ENCODE measurements around the gene DCHS1. TPM values are rescaled to one million over a fixed set of nuclear protein-coding genes. Genes with fewer than 3 reads are reported as not detected.
"Not testable (repeated sequence)": the region's sequence is repeated elsewhere in the genome, so short reads cannot be mapped to it uniquely, and the experiment has no call there.

DCHS1 gene, protein sequence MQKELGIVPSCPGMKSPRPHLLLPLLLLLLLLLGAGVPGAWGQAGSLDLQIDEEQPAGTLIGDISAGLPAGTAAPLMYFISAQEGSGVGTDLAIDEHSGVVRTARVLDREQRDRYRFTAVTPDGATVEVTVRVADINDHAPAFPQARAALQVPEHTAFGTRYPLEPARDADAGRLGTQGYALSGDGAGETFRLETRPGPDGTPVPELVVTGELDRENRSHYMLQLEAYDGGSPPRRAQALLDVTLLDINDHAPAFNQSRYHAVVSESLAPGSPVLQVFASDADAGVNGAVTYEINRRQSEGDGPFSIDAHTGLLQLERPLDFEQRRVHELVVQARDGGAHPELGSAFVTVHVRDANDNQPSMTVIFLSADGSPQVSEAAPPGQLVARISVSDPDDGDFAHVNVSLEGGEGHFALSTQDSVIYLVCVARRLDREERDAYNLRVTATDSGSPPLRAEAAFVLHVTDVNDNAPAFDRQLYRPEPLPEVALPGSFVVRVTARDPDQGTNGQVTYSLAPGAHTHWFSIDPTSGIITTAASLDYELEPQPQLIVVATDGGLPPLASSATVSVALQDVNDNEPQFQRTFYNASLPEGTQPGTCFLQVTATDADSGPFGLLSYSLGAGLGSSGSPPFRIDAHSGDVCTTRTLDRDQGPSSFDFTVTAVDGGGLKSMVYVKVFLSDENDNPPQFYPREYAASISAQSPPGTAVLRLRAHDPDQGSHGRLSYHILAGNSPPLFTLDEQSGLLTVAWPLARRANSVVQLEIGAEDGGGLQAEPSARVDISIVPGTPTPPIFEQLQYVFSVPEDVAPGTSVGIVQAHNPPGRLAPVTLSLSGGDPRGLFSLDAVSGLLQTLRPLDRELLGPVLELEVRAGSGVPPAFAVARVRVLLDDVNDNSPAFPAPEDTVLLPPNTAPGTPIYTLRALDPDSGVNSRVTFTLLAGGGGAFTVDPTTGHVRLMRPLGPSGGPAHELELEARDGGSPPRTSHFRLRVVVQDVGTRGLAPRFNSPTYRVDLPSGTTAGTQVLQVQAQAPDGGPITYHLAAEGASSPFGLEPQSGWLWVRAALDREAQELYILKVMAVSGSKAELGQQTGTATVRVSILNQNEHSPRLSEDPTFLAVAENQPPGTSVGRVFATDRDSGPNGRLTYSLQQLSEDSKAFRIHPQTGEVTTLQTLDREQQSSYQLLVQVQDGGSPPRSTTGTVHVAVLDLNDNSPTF (N-terminal part only)
- 10 to 100 TPM in 3 of 4 donors, 1 to 10 TPM in 1; 5.5 to 17.7 (median 14.0) TPM for total RNA-seq

DNA sequence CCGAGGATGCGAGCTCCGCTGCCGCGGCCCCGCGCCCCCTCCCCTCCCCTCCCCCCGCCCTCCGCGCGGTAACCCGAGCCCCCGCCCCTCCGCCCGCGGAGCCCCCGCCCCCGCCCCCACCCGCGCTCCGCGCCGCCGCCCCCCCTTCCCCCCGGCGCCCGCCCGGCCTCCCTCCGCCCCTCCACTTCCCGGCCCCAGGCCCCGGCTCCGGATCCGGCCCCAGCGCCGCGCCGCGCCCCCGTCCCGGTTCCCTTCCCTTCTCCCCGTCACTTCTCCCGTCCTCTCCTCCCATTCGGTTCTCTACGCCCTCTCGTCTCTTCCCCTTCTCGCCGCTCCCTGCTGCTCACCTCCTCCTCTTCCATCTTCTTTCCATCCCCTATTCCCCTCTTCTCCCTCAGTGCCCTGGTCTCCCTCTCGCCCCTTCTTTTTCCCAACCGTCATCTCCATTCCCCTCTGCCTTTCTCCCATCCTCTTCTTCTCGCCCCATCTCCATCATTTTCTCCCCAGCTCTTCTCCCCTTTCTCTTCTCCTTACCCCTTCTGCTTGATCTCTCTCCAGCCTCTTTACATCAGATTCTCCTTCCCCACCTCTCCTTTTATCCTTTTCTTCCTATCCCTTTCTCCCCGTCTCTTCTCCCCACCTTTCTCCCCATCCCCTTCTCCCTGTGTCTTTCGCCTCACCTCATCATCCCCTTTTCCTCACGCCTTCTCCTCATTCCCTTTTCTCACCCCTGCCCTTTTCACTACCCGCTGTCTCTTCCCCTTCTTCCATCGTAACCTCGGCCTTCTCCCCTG lies at the start of gene DCHS1:
Gene DCHS1 (minus strand): TSS at position 20 of the 794 bp plus-strand sequence. CDS start 14,196 bp downstream, outside the sequence.
- DNase-seq, result peak; percentile 26

DNA sequence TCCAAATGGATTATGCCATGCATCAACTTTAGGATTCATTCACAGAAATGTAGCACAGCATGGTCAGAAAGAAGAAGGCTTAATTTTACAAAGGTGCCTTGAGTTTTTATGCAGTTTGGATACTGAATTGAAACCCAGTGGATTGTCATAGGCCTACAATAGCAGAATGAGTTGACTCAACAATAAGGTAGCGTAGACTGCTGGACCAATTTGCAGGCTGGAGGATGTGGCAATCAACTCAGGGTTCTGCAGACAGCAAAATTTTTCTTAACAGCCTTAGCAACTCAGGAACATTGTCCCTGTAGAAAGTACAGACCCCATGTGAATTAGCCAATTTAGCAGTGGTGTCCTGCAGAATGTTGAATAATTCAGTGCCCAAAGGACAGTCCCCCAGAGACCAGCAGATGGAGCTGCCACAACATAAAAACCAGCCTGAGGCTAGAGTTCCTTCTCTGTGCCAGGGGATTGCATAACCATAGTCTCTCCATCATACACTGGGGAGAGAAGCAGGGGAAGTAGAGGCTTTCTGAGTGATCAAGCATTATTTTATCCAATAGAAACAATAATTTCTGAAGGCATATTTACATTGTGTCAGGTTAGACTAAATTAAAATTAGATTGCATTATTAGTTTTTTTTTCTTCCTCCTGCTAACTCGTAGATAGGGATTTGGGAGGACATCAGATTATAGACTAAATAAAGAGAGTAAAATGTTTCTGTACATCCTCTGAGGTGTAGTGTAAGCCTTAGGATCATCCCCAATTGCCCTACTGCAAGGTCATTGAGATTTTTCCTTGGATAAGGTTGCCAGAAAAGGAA lies 47.8 kb upstream of the DCHS1 start:
- TF ChIP-seq, protein P1, sequence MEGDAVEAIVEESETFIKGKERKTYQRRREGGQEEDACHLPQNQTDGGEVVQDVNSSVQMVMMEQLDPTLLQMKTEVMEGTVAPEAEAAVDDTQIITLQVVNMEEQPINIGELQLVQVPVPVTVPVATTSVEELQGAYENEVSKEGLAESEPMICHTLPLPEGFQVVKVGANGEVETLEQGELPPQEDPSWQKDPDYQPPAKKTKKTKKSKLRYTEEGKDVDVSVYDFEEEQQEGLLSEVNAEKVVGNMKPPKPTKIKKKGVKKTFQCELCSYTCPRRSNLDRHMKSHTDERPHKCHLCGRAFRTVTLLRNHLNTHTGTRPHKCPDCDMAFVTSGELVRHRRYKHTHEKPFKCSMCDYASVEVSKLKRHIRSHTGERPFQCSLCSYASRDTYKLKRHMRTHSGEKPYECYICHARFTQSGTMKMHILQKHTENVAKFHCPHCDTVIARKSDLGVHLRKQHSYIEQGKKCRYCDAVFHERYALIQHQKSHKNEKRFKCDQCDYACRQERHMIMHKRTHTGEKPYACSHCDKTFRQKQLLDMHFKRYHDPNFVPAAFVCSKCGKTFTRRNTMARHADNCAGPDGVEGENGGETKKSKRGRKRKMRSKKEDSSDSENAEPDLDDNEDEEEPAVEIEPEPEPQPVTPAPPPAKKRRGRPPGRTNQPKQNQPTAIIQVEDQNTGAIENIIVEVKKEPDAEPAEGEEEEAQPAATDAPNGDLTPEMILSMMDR (IDR thresholded peaks at IDR 0.05), result peak; percentile 36 to 43 (median 42)
- TF ChIP-seq EP300 (IDR thresholded peaks at IDR 0.05; ENCODE audit: low read depth) (no peak), POLR2A (IDR thresholded peaks at IDR 0.05) (no peak), POLR2AphosphoS5 (IDR thresholded peaks at IDR 0.05) (no peak)
- DNase-seq, result peak; percentile 19
- H3K36me3 ChIP-seq, result no peaks in the 10 kb centered on the region
- no peak overlapping the region for H3K27ac ChIP-seq
- in situ Hi-C loops (cut with MboI; ENCODE audit: low pct_ligation_motif_present in 1 of 4, low pct_unique_long_range_greater_than_20kb in 1 of 4, low sequenced_read_pairs in 3 of 4) (loop anchor here in 1 of 4 donors (10.0 kb wide), 1 partner anchor 169 kb away; no protein-coding TSS in a partner anchor), intact Hi-C loops (cut with DNase I; ENCODE audit: low total_unique reads) (no loop called here)
- H3K4me3 ChIP-seq, result no peak overlapping the region
- no peaks in the 10 kb centered on the region for H3K27me3 ChIP-seq
- no peaks in the 10 kb centered on the region for H3K4me1 ChIP-seq
- no peaks in the 10 kb centered on the region for H3K9me3 ChIP-seq
- 76 to 77% methylated on average over 1 to 2 of the region's 2 CpGs for WGBS, 2 donors (ENCODE audit: low coverage in 1 of 2)

More for the DNA sequence above, at the start of gene DCHS1:
- 23 to 38% methylated on average over 11 to 24 of the region's 56 CpGs for WGBS, 2 donors (ENCODE audit: low coverage in 1 of 2)
- Histone ChIP-seq H3K4me3 (peak within 1 kb of the TSS; percentile 20 to 54 (median 46)), H3K4me1 (peaks cover 0 to 11% (median 5%) of the 10 kb centered on the region in 4 donors), H3K27me3 (peaks cover 27% of the 10 kb centered on the region), H3K36me3 (no peaks in the 10 kb centered on the region), H3K9me3 (no peaks in the 10 kb centered on the region), H3K27ac (peak within 1 kb of the TSS; percentile 74 to 87 (median 80))
- TF ChIP-seq POLR2A (IDR thresholded peaks at IDR 0.05) (peak; percentile 22), EP300 (IDR thresholded peaks at IDR 0.05; ENCODE audit: low read depth) (no peak), POLR2AphosphoS5 (IDR thresholded peaks at IDR 0.05) (no peak)
- TF ChIP-seq, protein P1 (IDR thresholded peaks at IDR 0.05), result no peak
- intact Hi-C loops (cut with DNase I; ENCODE audit: low total_unique reads) (no loop called here), in situ Hi-C loops (cut with MboI; ENCODE audit: low pct_ligation_motif_present in 1 of 4, low pct_unique_long_range_greater_than_20kb in 1 of 4, low sequenced_read_pairs in 3 of 4) (no loop called here)

DNA sequence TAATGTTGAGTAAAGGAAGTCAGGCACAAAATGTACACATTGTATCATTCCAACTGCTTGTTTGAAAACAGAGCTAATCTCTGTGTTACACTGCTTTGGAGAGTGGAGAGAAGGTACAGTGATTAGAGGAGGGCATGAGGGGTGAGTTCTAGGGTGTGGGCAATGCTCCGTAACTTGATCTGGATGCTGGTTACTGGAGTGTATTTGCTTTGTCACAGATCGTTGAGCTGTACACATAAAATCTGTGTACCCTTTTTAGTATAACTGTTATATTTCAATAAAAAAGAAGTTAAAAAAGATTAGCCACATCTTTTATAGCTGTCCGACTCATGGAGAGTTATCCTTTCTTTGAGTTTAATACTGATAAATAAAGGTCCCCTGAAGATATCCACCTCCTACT lies 46.3 kb upstream of the DCHS1 start:
- intact Hi-C loops (cut with DNase I; ENCODE audit: low total_unique reads); H3K4me3 ChIP-seq; H3K4me1 ChIP-seq; H3K36me3 ChIP-seq; H3K27ac ChIP-seq; DNase-seq; H3K27me3 ChIP-seq; H3K9me3 ChIP-seq: not testable (repeated sequence)
- in situ Hi-C loops (cut with MboI; ENCODE audit: low pct_ligation_motif_present in 1 of 4, low pct_unique_long_range_greater_than_20kb in 1 of 4, low sequenced_read_pairs in 3 of 4), result loop anchor here in 1 of 4 donors (10.0 kb wide), 1 partner anchor 167 kb away; no protein-coding TSS in a partner anchor
- WGBS, 2 donors (ENCODE audit: low coverage in 1 of 2), result 50 to 67% methylated on average over 3 of the region's 3 CpGs
